ENCODE measurements around the gene SCRN2.

SCRN2 gene

DNA sequence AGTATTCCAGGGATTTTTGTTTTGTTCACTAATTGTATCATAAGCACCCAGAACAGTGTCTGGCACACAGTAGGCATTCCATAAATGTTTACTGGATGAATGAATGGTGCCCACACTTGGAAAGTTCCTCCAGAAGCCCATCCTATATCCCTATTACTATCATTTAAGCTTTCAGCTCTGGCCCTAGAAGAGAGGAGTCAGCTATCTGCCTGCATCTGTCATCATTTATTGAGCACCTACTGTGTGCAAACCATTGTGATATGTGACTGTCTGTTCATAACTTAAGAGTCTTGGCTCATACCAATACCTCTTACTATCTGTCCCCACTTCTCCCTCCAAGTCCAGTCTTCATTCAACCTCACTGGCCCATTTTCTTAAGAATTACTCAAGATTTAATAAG lies 30.0 kb upstream of the SCRN2 start:
- no peak for FAIRE-seq

DNA sequence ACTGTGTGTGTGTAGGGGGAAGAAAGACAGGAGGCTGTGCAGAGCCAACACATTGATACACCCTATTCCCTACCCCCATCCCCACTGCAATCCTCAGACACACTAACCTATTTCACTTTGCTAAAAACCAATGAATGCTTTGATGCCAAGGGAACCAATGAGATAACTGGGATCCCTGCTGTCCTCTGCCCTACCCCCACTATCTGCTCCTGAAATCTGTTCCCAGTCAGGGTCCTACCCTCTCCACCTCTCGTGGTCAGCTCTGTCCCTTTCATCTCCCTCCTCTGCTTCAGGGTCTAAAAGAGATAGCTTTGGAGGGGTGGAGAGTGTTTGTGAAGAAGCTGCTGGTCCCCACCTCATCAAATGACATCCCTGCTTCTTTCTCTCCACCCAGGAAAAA lies 29.0 kb upstream of the SCRN2 start:
- no peak for FAIRE-seq

DNA sequence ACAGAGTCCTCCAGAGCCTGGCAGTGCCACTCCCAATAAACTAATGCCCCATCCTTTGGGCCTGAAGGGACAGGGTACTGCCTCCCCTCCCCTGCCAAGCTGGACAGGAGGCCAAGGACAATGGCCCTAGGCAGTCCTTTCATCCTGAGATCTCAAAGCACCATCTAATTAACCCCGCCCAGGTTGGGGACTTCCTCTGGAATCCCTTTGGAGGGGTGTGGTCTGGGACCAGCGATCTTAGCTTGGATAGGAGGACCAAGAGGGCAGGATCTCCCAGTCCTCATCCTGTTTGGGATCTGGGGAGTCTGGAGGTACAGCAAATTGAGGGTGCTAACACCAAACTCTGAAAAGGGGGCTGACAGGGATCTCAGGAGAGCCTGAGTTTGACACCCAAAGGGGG lies 28.0 kb upstream of the SCRN2 start:
- FAIRE-seq, result no peak

DNA sequence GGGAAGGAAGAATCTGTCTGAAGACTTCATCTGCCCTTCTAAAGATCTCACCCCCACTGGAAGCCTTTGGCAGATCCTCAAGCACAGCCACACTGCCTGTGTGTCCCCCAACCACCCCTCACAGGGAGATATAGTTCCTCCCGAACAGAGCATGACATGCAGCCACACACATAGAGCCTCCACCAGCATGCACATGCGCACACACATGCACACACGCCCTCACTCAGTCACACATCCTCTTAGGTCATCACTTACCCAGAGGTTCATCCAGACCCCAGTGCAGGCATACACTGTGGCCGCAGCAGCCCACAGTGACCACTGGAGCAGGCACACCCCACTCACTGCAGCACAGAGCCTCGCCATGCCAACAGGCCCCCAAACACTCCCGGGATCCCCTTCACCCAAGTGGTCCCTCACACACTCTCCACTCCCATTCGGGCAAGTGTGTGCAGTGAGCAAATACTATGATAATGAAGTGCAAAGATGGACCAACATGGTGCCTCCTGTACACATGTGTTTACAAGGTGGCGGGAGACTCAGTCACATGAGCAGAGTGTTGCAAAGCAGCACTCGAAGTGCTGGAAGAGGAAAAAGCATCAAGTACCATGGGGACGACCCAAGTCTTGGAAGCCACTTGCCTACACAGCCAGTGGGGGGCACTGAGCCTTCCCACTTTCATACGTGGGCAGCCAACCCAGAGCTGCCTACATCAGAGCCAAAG lies 26.9 kb upstream of the SCRN2 start:
- no peak for FAIRE-seq

DNA sequence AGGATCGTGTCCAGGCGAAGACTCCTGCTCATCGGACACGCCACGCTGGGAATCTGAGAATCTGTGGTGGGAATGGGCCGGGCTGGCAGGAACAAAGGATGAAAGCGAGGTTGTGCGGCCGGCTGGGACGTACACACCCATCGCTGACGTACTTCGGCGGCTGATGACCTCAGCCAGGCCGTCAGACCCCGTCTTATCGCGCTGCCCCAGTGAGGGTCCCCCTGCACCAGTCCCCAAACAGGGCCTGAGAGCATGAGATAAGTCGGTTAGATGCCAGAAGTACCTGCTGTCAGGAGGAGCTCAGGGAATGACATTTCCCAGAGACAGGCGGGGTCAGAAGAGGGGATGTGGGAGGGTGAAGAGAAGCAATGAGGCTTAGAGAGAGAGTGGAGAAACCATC lies 25.9 kb upstream of the SCRN2 start:
- FAIRE-seq, result no peak

DNA sequence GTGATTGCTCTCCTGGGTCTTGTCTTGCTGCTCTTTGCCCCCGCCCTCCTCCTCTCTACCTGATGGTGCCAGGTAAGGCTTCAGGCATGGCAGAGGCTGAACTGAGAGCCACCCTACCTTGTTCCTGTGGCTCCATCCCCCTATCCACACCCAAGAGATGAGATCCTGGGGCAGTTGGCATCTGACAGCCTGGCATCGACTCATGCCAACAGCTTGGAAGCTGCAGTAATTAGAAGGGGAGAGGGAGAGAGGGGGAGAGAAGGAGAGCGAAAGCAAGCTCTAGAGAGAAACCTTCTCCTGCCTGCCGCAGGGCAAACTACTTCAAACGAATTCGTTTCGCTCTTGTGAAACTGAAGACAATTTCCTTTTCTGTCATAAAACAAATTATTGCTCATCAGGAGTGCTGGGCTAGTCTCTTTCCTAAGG lies 23.7 kb upstream of the SCRN2 start:
- no peak for FAIRE-seq

DNA sequence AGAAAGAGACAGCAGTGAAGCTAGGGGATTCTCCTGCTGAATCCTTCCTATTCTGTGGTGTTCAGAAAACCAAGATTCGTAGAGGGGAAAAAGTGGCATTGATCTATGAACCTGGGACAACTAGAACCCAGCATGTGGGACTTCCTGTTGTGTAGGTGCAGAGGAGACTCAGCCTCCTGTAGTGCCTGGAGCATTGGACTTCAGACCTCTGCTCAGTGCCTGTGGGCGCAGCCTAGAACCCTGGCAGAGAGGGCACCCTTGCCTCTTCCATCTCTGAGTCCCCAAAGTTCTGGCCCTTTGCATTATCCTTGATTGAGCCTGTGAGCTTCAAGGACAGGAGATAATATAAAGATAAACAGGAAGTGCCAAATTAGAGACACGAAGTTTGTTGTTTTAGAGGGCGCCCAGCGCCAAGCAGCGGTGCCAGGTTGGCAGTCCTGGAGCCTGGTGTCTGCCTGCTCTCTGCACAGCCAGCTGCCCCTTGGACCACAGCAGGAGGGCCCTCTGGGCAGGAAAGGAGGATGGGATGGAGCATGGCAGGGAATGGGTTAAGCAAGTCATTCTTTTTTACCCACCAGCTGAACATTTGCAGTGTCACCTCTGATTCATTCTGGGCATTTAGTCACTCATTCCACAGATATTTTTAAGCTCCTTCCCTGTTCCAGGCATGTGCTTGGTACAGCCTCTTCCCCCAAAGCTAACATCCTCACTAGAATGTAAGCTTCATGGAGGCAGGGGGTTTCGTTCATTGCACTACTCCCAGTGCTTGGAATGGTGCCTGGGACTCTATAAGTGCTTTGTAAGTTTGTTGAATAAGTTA lies 21.8 kb upstream of the SCRN2 start:
- no peak for FAIRE-seq

DNA sequence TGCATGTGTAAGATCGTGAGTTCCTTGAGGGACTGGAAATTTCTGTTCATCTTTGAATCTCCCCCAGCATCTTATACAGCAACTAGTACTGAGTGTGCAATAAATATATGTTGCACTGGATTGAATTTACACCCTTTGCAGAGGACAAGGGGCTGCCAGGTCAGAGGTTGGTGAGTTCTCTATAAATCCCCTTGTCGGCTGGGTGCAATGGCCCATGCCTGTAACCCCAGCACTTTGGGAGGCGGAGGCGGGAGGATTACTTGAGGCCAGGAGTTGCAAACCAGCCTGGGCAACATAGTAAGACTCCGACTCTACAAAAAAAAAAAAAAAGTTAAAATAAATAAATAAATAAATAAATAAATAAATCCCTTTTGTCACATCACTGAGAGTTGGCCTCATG lies 19.3 kb upstream of the SCRN2 start:
- no peak for FAIRE-seq

DNA sequence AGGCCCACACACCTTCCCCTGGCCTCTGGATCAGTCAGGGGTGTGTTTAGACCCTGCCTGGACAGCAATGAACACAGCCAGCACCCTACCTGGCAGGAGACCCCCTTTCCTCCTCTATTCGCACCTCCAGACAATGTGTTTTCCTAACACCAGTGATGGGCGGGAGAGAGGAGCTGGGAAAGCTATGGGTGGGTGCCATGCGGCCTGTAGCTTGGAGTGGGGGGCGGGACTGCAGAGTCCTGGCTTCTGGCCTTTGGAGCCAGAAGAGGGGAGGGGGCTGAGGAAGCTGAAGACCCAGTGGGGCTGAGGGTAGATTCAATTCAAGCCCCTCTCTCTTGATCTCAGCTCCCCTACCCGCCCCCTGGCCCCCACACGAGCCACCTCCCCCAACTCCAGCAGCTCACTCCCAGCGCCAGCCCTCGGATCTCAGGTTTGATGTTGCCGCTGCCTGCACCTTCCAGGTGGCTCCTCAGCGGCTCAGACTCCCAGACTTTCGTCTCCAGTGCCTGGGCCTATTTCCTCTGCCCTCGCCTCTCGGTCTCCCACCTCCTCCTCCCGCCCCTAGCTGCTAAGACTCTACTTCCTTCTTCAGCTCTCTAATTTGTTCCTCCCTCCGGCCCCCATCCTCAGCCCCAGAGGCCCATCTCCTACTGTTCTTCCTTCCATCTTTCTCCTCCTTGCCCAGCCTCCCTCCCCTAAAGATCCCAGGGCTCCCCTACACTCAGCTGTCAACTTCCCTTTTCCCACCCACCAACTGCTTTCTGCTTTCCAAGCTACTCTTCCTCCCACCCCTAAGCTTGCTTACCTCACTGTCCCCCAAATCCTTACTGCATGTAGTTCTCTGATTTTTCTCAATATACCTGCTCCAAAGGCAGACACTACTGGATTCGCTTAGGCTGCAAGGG lies 16.7 kb upstream of the SCRN2 start:
- no peak for FAIRE-seq

DNA sequence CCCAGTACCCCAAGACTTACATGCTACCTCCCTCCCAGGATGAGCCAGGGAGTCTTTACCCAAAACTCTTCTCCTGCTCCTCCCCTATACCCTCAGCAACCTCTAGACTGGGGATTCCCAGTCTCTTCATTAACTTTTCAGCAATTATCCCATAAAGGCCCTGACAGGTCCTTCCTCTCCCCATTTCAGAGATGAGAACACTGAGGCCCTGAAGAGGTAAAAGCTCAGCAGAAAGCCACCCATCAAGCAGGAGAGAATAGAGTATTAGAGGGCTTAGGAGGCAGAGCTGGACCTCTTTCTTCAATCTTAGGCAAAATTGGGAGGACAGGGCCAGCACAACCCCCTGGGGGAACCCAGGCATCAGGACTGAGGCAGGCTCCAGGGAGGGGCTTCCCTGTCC lies 15.8 kb upstream of the SCRN2 start:
- no peak for FAIRE-seq

DNA sequence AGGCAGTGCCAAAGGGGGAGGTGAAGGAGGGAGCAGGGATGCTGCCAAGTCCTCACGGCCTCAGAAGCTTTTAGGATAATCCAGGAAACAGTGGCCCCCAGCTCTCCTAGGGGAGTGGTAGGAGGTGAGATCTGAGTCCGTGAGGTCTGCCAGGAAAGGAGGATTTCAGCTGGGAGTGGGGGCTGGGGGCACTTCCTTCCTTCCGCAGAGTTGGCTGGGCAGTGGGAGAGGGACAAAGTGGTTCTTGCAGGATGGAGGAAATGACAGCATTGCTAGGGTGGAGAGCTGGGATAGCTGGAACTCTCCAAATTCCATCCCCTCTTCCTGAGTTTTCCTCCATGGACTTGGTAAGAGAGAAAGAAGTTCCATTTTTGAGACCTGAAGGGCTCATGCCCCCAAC lies 14.7 kb upstream of the SCRN2 start:
- FAIRE-seq, result no peak

DNA sequence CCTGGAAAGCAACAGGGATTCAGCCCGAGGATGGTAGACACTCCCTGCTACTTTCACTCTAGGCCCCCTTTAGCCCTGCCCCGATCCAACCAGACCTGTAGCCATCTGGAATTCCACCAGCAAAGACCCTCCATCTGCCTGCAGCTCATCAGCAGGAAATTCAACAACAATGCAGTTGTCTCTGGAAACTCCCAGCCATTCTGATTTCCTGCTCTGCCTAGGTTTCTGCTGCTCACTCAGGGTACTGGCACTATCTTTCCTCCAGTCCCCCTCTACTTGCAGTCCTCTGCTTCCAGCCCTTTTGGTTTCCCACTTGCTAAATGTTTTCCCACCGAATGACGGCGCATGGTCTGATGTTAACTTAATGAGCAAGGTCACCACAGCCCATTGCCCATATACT lies 12.5 kb upstream of the SCRN2 start:
- no peak for FAIRE-seq

DNA sequence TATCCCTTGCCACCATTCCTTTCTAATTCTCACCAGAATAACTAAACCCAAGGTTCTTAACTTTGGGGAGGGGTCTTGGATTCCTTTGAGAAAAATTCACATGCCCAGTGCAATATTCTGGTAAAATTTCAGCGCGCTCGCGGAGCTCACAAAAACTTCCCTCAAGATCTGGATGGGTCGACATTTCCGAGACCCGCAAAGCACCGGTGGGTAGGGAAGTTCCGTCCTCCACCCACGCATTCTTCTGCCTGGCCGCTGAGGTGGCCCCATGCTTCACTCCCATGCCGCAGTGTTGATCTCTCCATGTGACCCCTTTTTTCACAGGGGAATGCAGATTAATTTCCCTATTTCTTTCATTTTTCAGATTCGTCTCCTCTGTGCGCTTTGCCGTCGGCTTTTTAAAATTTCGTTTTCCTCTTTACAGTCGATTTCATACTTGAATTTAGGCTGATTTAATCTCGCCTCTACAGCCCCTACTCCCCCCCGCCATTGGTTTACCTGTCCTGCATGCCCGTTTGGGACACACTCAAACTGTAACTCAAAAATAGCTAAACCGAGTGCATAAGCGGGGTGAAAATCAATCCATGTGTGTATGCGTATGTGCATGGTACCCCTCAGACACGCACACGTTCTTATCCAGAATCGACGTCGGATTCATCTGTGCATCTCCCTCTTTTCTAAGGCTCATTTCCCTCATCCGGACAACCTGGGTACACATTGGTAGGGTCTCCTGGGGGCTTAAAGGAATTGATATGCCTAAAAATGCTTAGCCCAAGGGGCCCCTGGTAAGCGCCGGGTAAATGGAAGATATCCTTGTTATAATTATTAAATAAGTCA lies 11.3 kb upstream of the SCRN2 start:
- no peak for FAIRE-seq

DNA sequence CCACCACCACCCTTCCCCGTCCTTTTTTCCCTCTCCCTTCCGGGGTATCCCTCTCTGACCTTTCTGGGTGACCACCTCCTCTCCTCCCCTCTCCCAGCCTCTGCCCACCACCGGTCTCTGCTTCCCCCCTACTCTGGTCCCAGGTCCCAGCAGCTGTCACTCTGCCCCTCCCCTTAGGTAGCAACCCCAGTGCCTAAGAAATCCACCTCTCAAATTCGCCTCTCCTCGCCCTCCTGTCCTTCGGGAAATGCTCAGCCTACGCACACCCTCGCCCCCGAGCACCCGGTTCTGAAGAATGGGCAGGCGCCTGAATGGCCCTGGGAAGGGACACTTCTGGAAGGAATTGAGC lies 10.7 kb upstream of the SCRN2 start:
- no peak for FAIRE-seq

DNA sequence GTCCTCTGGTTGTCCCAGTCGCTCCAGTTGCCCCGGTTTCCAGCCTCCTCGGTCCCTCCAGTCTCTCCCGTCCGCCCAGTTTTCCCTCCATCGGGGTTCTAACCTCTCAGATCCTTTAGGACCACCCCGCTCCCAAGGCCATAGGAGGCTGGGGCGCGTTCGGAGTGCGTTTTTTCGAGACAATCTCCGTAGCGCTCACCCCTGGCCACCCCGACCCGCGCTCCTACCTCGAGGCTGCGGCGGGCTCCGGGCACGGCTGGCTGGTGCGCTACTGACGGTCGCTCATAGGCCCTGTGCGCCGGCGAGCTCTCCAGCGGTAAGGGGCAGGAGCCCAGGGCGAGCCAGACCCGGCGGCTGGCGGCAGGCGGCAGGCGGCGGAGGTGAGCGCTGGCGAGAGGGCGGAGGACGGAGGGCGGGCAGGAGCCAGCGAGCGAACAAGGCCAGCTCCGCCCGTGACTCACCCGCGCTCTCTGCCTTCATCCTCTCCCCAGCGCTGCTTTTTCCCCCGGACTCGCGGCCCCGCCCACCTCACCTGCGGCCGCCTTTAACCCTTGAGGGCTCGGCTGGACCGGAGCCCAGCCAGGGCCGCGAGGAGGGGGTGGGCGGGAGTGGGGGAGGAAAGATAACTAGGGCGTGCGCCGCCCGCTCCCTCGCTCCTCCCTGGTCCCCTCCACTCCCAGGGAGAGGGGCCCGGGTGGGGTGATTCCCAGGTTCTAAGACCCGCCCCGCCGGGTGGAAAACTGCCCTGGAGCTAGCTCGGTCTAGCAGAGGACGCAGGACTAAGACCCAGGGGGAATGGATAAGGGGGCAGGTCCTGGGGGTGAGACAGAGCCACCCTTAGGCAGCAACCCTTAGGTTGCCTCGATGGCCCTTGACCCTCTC lies 9.9 kb upstream of the SCRN2 start, which contains the start of gene SP6:
Gene SP6, minus strand, starts transcription at position 472 of the 882 bp plus-strand sequence. CDS start 2,734 bp downstream, outside the sequence.
- FAIRE-seq, result no peak

DNA sequence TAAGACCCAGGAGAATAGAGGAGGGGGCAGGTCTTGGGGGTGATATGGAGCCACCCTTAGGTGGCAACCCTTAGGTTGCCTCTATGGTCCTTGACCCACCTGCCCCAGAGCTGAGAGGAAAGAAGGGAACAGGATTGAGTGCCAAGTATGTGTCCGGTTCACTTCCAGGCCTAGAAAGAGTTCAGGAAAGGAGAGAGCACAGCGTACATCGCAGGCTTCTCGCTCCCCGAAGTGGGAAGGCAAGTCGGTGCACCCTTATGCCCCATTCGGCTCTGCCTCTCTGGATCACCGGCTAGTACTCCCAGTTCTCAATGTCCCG lies 9.3 kb upstream of the SCRN2 start:
- FAIRE-seq, result no peak

DNA sequence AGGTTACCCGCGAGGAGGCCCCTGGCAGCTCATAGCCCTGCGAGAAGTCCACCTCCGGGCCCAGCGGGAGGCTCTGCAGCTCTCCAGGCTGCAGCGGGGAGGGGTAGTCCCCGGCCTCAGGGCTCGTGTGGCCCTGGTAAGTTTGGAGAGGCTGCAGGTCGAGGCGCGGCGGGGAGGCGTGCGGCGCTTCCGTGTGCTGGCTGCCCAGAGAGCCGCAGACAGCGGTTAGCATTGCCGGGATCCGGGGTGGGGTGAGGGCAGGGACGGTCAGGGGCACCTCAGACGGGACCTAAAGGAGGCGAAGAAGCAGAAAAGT lies 7.1 kb upstream of the SCRN2 start:
- FAIRE-seq, result no peak

DNA sequence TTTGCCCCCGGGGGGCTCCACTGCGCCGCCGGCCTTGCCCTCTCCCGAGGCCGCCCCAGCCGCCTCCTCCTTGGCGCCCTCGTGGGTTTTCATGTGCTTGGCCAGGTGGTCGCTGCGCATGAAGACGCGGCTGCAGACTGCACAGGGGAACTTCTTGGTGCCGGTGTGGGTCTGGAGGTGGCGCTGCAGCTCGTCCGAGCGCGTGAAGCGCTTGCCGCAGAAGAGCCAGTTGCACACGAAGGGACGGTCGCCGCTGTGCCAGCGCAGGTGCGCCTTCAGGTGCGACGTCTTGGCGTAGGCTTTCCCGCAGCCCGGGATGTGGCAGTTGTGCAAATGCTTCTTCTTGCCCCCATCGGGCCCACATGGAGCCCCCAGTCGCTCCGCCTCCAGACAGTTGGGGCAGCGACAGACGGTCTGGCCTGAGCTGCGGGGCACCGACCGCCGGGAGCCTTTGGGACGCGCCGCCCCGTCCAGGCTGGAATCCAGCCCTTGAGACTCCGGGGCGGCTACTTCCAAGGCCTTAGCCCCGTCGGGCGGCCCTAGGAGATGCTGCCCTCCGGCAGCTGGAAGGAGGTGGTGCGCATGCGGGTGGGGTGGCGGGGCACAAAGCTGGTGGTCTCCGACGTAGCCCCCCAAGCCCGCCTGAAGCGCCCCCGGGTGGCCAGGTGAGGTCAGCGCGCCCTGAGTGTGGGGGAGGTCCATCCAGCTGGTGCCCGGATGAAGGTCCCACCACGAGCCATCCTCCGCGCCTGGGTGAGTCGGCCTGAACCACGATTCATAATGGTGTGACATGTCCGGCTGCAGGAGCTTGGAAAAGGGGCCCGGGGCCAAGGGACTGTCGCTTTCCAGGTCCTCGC lies 6.5 kb upstream of the SCRN2 start:
- FAIRE-seq, result no peak

DNA sequence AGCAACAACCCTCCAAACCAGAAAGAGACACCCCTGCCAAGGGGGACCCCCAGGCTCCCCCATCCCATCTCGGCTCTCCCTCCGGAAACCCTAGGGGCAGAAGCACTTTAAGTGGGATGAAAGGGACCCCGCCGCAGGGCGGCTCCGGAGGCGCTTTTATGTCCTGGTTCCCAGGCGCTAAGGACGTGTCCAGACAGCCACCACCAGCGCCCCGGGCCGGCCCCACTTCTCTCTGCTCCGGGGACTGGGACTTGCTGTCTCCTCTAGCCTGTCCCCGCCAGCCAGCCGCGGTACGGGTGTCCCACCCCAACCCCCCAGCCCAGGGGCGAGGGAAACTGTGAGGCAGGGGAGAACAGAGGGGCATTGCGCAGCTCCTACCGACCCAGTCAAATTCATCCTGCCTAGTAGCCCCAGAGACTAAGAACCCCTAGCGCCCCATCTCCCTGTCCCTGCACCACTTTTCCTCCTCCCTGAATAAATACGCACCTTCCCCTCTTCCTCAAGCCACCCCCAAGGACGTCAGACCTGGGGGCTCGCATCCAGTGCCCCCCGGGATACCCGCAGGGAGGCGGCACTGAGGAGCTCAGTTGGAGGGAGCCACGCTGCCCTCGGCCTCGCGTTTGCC lies 5.8 kb upstream of the SCRN2 start:
- no peak for FAIRE-seq

DNA sequence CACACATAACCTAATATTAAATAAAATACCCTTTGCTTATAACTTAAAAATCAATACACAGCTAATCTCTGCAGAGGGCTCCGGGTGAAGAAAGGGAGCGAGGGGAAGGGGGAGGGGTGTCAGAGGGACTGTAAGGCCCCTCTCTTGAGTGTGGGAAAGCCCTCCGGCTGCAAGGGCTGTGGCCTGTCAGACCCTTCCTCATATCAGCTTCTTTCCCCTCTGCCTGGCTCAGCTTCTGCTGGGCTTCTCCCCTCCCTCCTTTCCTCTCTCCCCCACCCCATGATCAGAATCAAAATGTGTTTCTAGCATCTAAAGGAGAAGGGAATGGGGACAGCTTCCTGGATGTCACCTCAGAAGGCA lies 4.6 kb upstream of the SCRN2 start:
- FAIRE-seq, result no peak
